ENCODE data around the gene MRPS12.

DNA sequence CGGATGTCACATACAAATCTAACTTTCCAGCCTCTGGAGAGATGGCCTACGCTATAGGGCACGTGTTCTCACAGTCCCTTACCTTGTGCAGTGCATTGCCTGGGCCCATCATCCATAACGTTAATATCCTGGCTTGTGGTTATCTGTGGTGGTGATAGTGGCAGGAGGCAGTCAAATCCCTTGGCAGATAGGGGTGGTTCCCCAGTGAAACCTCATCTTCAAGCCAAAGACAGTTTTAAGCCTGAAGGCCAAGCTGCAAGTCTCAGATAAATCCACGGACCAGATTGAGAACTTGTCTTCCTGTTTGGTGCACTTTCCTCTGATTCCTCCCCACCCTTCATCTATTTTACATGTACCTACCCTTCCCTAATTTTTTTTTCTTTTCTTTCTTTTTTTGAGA is 49.1 kb downstream of the MRPS12 start:
- TF ChIP-seq, protein P1, sequence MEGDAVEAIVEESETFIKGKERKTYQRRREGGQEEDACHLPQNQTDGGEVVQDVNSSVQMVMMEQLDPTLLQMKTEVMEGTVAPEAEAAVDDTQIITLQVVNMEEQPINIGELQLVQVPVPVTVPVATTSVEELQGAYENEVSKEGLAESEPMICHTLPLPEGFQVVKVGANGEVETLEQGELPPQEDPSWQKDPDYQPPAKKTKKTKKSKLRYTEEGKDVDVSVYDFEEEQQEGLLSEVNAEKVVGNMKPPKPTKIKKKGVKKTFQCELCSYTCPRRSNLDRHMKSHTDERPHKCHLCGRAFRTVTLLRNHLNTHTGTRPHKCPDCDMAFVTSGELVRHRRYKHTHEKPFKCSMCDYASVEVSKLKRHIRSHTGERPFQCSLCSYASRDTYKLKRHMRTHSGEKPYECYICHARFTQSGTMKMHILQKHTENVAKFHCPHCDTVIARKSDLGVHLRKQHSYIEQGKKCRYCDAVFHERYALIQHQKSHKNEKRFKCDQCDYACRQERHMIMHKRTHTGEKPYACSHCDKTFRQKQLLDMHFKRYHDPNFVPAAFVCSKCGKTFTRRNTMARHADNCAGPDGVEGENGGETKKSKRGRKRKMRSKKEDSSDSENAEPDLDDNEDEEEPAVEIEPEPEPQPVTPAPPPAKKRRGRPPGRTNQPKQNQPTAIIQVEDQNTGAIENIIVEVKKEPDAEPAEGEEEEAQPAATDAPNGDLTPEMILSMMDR (IDR thresholded peaks at IDR 0.05; ENCODE audit: low read length): no peak
- no peak for TF ChIP-seq EZH2phosphoT487 (IDR thresholded peaks at IDR 0.05; ENCODE audit: low read length)

Measured in MM.1S (cell line).